ENCODE measurements around the gene LRBA.
"Not testable (repeated sequence)": the region's sequence is repeated elsewhere in the genome, so short reads cannot be mapped to it uniquely, and the experiment has no call there.

LRBA gene

GRCh38 chr4:151031831-151032605 lies 16.9 kb upstream of the LRBA start:
- H3K9ac ChIP-seq (ENCODE audit: low read depth, low read length), result no peak overlapping the region

GRCh38 chr4:151029537-151029936 lies 14.5 kb upstream of the LRBA start:
- Histone ChIP-seq H3K79me2 (ENCODE audit: insufficient read depth, low read length) (no peaks in the 10 kb centered on the region), H3K9me3 (ENCODE audit: insufficient read depth, low read length, severe bottlenecking) (no peaks in the 10 kb centered on the region), H3K27me3 (ENCODE audit: insufficient read depth, low read length, poor library complexity) (no peaks in the 10 kb centered on the region), H3K4me1 (ENCODE audit: insufficient read depth, low read length) (no peaks in the 10 kb centered on the region), H3K27ac (ENCODE audit: low read length) (no peak overlapping the region), H3K4me3 (ENCODE audit: low read depth in 1 of 2, low read length in 2 of 2) (no peak overlapping the region), H3K4me2 (ENCODE audit: insufficient read depth, low read length) (no peak overlapping the region), H4K20me1 (ENCODE audit: insufficient read depth, low read length) (no peaks in the 10 kb centered on the region), H3K9ac (ENCODE audit: low read depth, low read length) (no peak overlapping the region), H3K36me3 (ENCODE audit: insufficient read depth, low read length) (no peaks in the 10 kb centered on the region), H2AFZ (ENCODE audit: low read depth, low read length) (no peak overlapping the region)
- no peak for DNase-seq
- no peak for TF ChIP-seq EZH2 (IDR thresholded peaks at IDR 0.05; ENCODE audit: borderline replicate concordance, low read depth, low read length, severe bottlenecking)
- TF ChIP-seq CTCF (IDR thresholded peaks at IDR 0.05; ENCODE audit: borderline replicate concordance, extremely low read depth, low read length, poor library complexity, severe bottlenecking), result no peak
- no peak for ATAC-seq (ENCODE audit: insufficient read depth, low read depth)

More at GRCh38 chr4:151031831-151032605, 16.9 kb upstream of the LRBA start:
- DNase-seq, result no peak
- Histone ChIP-seq H3K4me1 (ENCODE audit: insufficient read depth, low read length) (no peaks in the 10 kb centered on the region), H2AFZ (ENCODE audit: low read depth, low read length) (no peak overlapping the region), H3K27ac (ENCODE audit: low read length) (no peak overlapping the region), H3K27me3 (ENCODE audit: insufficient read depth, low read length, poor library complexity) (no peaks in the 10 kb centered on the region), H3K9me3 (ENCODE audit: insufficient read depth, low read length, severe bottlenecking) (no peaks in the 10 kb centered on the region), H3K4me2 (ENCODE audit: insufficient read depth, low read length) (no peak overlapping the region), H3K79me2 (ENCODE audit: insufficient read depth, low read length) (no peaks in the 10 kb centered on the region), H3K4me3 (ENCODE audit: low read depth in 1 of 2, low read length in 2 of 2) (no peak overlapping the region), H4K20me1 (ENCODE audit: insufficient read depth, low read length) (no peaks in the 10 kb centered on the region), H3K36me3 (ENCODE audit: insufficient read depth, low read length) (no peaks in the 10 kb centered on the region)
- TF ChIP-seq CTCF (IDR thresholded peaks at IDR 0.05; ENCODE audit: borderline replicate concordance, extremely low read depth, low read length, poor library complexity, severe bottlenecking), result no peak
- no peak for TF ChIP-seq EZH2 (IDR thresholded peaks at IDR 0.05; ENCODE audit: borderline replicate concordance, low read depth, low read length, severe bottlenecking)
- ATAC-seq (ENCODE audit: insufficient read depth, low read depth), result no peak

DNA sequence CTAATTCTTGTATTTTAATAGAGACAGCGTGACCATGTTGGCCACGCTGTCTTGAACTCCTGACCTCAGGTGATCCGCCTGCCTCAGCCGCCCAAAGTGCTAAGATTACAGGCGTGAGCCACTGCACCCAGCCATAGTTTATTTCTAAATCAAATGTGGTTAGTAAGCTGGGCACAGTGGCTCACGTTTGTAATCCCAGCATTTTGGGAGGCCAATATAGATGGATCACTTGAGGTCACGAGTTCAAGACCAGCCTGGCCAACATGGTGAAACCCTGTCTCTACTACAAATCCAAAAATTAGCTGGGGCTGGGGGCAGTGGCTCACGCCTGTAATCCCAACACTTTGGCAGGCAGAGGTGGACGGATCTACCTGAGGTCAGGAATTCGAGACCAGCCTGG lies 13.9 kb upstream of the LRBA start:
- H2AFZ ChIP-seq (ENCODE audit: low read depth, low read length); H3K9me3 ChIP-seq (ENCODE audit: insufficient read depth, low read length, severe bottlenecking); H4K20me1 ChIP-seq (ENCODE audit: insufficient read depth, low read length); H3K79me2 ChIP-seq (ENCODE audit: insufficient read depth, low read length); H3K4me3 ChIP-seq (ENCODE audit: low read depth in 1 of 2, low read length in 2 of 2); H3K9ac ChIP-seq (ENCODE audit: low read depth, low read length); ATAC-seq (ENCODE audit: insufficient read depth, low read depth); H3K27ac ChIP-seq (ENCODE audit: low read length); H3K4me2 ChIP-seq (ENCODE audit: insufficient read depth, low read length); H3K36me3 ChIP-seq (ENCODE audit: insufficient read depth, low read length); H3K27me3 ChIP-seq (ENCODE audit: insufficient read depth, low read length, poor library complexity); DNase-seq; H3K4me1 ChIP-seq (ENCODE audit: insufficient read depth, low read length): not testable (repeated sequence)

DNA sequence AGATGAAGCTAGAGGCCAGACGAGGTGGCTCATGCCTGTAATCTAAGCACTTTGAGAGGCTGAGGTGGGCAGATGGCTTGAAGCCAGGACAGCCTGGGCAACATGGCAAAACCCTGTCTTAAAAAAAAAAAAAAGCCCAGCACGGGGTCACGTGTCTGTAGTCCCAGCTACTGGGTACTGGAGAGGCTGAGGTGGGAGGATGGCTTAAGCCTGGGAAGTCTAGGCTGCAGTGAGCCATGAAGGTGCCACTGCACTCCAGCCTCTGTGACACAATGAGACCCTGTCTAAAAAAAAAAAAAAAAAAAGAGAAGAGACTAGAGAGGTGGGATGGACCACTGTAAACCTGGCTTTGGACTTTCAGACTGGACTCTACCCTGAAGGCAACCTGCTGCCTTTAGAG lies 10.7 kb upstream of the LRBA start:
- no peak for TF ChIP-seq CTCF (IDR thresholded peaks at IDR 0.05; ENCODE audit: borderline replicate concordance, extremely low read depth, low read length, poor library complexity, severe bottlenecking)
- ATAC-seq (ENCODE audit: insufficient read depth, low read depth), result no peak
- no peaks in the 10 kb centered on the region for H3K4me1 ChIP-seq (ENCODE audit: insufficient read depth, low read length)
- H3K4me2 ChIP-seq (ENCODE audit: insufficient read depth, low read length), result no peak overlapping the region
- H3K27me3 ChIP-seq (ENCODE audit: insufficient read depth, low read length, poor library complexity), result no peaks in the 10 kb centered on the region
- H3K9me3 ChIP-seq (ENCODE audit: insufficient read depth, low read length, severe bottlenecking), result no peaks in the 10 kb centered on the region
- no peak overlapping the region for H3K27ac ChIP-seq (ENCODE audit: low read length)
- H3K9ac ChIP-seq (ENCODE audit: low read depth, low read length), result no peak overlapping the region
- no peaks in the 10 kb centered on the region for H3K36me3 ChIP-seq (ENCODE audit: insufficient read depth, low read length)
- H3K79me2 ChIP-seq (ENCODE audit: insufficient read depth, low read length), result no peaks in the 10 kb centered on the region
- no peak overlapping the region for H3K4me3 ChIP-seq (ENCODE audit: low read depth in 1 of 2, low read length in 2 of 2)
- no peak overlapping the region for H2AFZ ChIP-seq (ENCODE audit: low read depth, low read length)
- no peaks in the 10 kb centered on the region for H4K20me1 ChIP-seq (ENCODE audit: insufficient read depth, low read length)
- DNase-seq, result no peak
